Mesodermal cell (in vitro differentiated cells): ENCODE measurements around the gene ZNF581.

Experiments
- H3K27ac ChIP-seq: 2 replicates; pipeline ENCODE4 v1.7.0; 2013; ENCODE audit warnings: mild to moderate bottlenecking, low read depth, low read length, moderate library complexity; ENCODE audit not compliant: severe bottlenecking
- H3K36me3 ChIP-seq: 2 replicates; pipeline ENCODE4 v1.7.1; 2013; ENCODE audit warnings: mild to moderate bottlenecking, low read length, moderate library complexity; ENCODE audit not compliant: control insufficient read depth, insufficient read depth
- H3K4me1 ChIP-seq: one replicate; pipeline ENCODE4 v1.7.1; 2013; ENCODE audit warnings: mild to moderate bottlenecking, low read length; ENCODE audit not compliant: insufficient read depth, control insufficient read depth, poor library complexity, severe bottlenecking
- H3K4me3 ChIP-seq: 2 replicates; pipeline ENCODE4 v1.7.0; 2013; ENCODE audit warnings: low read length, control low read depth, mild to moderate bottlenecking; ENCODE audit not compliant: insufficient read depth, poor library complexity, severe bottlenecking; ENCODE audit errors: extremely low read depth
- H3K9me3 ChIP-seq: 2 replicates; pipeline ENCODE4 v1.7.1; 2013; ENCODE audit warnings: mild to moderate bottlenecking, low read length, moderate library complexity; ENCODE audit not compliant: control insufficient read depth
- WGBS, 2 experiments: methylation state at CpG; one replicate each; pipeline ENCODE4 v1.1.5; 2013; ENCODE audit warnings: missing lambda C conversion rate in 2 of 2; ENCODE audit not compliant: insufficient coverage in 2 of 2; 5-methylcytosine and 5-hydroxymethylcytosine counted together

The ZNF581 gene

GRCh38 chr19:55620410-55621204 is 22.8 kb upstream of the ZNF581 start:
- Histone ChIP-seq H3K9me3 (no peaks in the 10 kb centered on the region), H3K27ac (no peak overlapping the region), H3K4me3 (no peak overlapping the region), H3K4me1 (no peaks in the 10 kb centered on the region), H3K36me3 (peaks cover 35% of the 10 kb centered on the region)
- 98 to 99% methylated on average over 7 to 11 of the region's 12 CpGs for WGBS, 2 experiments

- Histone ChIP-seq H3K36me3 (peaks cover 30% of the 10 kb centered on the region), H3K4me1 (no peaks in the 10 kb centered on the region), H3K27ac (no peak overlapping the region), H3K4me3 (no peak overlapping the region), H3K9me3 (no peaks in the 10 kb centered on the region)
- WGBS, 2 experiments: 93 to 96% methylated on average over 3 to 8 of the region's 9 CpGs
These were observed 22.2 kb upstream of the ZNF581 start for GRCh38 chr19:55621205-55621672.

GRCh38 chr19:55621673-55622231 is 21.7 kb upstream of the ZNF581 start:
- Histone ChIP-seq H3K27ac (no peak overlapping the region), H3K9me3 (no peaks in the 10 kb centered on the region), H3K4me3 (no peak overlapping the region), H3K4me1 (no peaks in the 10 kb centered on the region), H3K36me3 (peaks cover 25% of the 10 kb centered on the region)
- 96 to 97% methylated on average over 36 to 47 of the region's 55 CpGs for WGBS, 2 experiments

- H3K27ac ChIP-seq: no peak overlapping the region
- no peak overlapping the region for H3K4me3 ChIP-seq
- H3K36me3 ChIP-seq: peaks cover 19% of the 10 kb centered on the region
- no peaks in the 10 kb centered on the region for H3K9me3 ChIP-seq
- H3K4me1 ChIP-seq: no peaks in the 10 kb centered on the region
- 97% methylated on average over 30 to 40 of the region's 40 CpGs for WGBS, 2 experiments
These were observed 21.0 kb upstream of the ZNF581 start for GRCh38 chr19:55622242-55622969.

GRCh38 chr19:55623130-55623529 is 20.3 kb upstream of the ZNF581 start:
- H3K27ac ChIP-seq: no peak overlapping the region
- peaks cover 13% of the 10 kb centered on the region for H3K36me3 ChIP-seq
- WGBS, 2 experiments: 95 to 100% methylated on average over 4 to 6 of the region's 7 CpGs
- H3K4me3 ChIP-seq: no peak overlapping the region
- no peaks in the 10 kb centered on the region for H3K4me1 ChIP-seq
- H3K9me3 ChIP-seq: no peaks in the 10 kb centered on the region

- WGBS, 2 experiments: 91 to 92% methylated on average over 5 to 6 of the region's 7 CpGs
- Histone ChIP-seq H3K27ac (peak overlapping the region; percentile 5), H3K4me1 (no peaks in the 10 kb centered on the region), H3K9me3 (no peaks in the 10 kb centered on the region), H3K36me3 (peaks cover 13% of the 10 kb centered on the region), H3K4me3 (peak overlapping the region; percentile 56)
These were observed 19.9 kb upstream of the ZNF581 start for GRCh38 chr19:55623561-55623960.

- H3K9me3 ChIP-seq: no peaks in the 10 kb centered on the region
- WGBS, 2 experiments: 2 to 4% methylated on average over 36 to 40 of the region's 56 CpGs
- no peaks in the 10 kb centered on the region for H3K4me1 ChIP-seq
- peak within 1 kb of the TSS; percentile 56 for H3K4me3 ChIP-seq
- H3K36me3 ChIP-seq: peaks cover 13% of the 10 kb centered on the region
- peak within 1 kb of the TSS; percentile 97 for H3K27ac ChIP-seq
These were observed 19.1 kb upstream of the ZNF581 start, which contains the start of gene ZNF784 for GRCh38 chr19:55624109-55625003. Gene ZNF784, minus strand, starts transcription at chr19:55624566. Its CDS starts 5 bp downstream, at chr19:55624561.

- H3K4me3 ChIP-seq: peak overlapping the region; percentile 56
These were observed 18.5 kb upstream of the ZNF581 start for GRCh38 chr19:55625004-55625326.

GRCh38 chr19:55626350-55626749 is 17.1 kb upstream of the ZNF581 start:
- Histone ChIP-seq H3K36me3 (peaks cover 2% of the 10 kb centered on the region), H3K9me3 (no peaks in the 10 kb centered on the region), H3K27ac (no peak overlapping the region), H3K4me1 (no peaks in the 10 kb centered on the region), H3K4me3 (no peak overlapping the region)
- 82 to 93% methylated on average over 9 to 10 of the region's 11 CpGs for WGBS, 2 experiments

More at GRCh38 chr19:55625004-55625326, 18.5 kb upstream of the ZNF581 start:
- Histone ChIP-seq H3K27ac (no peak overlapping the region), H3K4me1 (no peaks in the 10 kb centered on the region), H3K36me3 (peaks cover 9% of the 10 kb centered on the region), H3K9me3 (no peaks in the 10 kb centered on the region)
- WGBS, 2 experiments: 60% methylated on average over 11 of the region's 11 CpGs; no CpG with 5 or more reads in 1 of the 2 experiments

- no peaks in the 10 kb centered on the region for H3K9me3 ChIP-seq
- 42 to 90% methylated on average over 1 to 2 of the region's 3 CpGs for WGBS, 2 experiments
- H3K4me1 ChIP-seq: peaks cover 10% of the 10 kb centered on the region
- no peak overlapping the region for H3K27ac ChIP-seq
- peaks cover 5% of the 10 kb centered on the region for H3K36me3 ChIP-seq
- H3K4me3 ChIP-seq: no peak overlapping the region
These were observed 11.0 kb upstream of the ZNF581 start for GRCh38 chr19:55632463-55632834.
